Upper lobe of left lung (tissue), 4 donors: ENCODE measurements around the gene TAF1L.

Experiments used
- POLR2AphosphoS5 ChIP-seq, 2 donors: sonication (generic); formaldehyde crosslinking; IDR thresholded peaks; one replicate each; pipeline ENCODE4 v1.5.1; 2017; ENCODE audit warnings: antibody characterized with exemption in 2 of 2
- TF ChIP-seq, protein P1 (sequence below), 6 experiments: fragments of 450-650 bp in 4 of 6; fragments of 200-600 bp in 2 of 6; sonication (generic) in 2 of 6; IDR thresholded peaks; one replicate each; pipeline ENCODE4 v1.5.1; 2016 to 2019; ENCODE audit warnings: antibody characterized with exemption in 6 of 6

DNA sequence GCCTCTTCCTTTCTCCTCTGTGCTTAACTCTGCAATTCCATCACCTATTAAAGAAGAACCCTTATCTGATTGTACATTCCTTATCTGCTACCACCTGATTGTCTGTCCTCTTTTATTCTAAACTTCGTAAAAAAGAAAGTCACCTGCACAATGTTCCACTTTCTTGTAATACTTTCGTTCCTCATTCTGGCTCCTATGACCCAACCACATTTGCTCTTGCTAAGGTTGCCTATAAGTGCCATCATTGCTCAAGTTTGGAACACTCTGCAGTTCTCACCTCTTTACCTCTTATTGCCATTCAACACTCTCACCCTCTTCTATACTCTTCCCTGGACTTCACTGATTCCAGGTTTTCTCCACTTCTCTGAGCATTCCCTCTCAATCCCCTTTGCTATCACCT is 10.1 kb downstream of the TAF1L start:
- TF ChIP-seq, protein P1, sequence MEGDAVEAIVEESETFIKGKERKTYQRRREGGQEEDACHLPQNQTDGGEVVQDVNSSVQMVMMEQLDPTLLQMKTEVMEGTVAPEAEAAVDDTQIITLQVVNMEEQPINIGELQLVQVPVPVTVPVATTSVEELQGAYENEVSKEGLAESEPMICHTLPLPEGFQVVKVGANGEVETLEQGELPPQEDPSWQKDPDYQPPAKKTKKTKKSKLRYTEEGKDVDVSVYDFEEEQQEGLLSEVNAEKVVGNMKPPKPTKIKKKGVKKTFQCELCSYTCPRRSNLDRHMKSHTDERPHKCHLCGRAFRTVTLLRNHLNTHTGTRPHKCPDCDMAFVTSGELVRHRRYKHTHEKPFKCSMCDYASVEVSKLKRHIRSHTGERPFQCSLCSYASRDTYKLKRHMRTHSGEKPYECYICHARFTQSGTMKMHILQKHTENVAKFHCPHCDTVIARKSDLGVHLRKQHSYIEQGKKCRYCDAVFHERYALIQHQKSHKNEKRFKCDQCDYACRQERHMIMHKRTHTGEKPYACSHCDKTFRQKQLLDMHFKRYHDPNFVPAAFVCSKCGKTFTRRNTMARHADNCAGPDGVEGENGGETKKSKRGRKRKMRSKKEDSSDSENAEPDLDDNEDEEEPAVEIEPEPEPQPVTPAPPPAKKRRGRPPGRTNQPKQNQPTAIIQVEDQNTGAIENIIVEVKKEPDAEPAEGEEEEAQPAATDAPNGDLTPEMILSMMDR (IDR thresholded peaks at IDR 0.05) = no peak
- no peak for TF ChIP-seq POLR2AphosphoS5 (IDR thresholded peaks at IDR 0.05)
